GM19395 (cell line): ENCODE results near the gene KPNA1.

Source experiments
- ATAC-seq: cut with Tn5 transposase; IDR thresholded peaks from one replicate; pipeline ENCODE4 v1.9.1; 2021; ENCODE audit warnings: mild to moderate bottlenecking, moderate library complexity; ENCODE audit not compliant: unreplicated experiment

KPNA1 gene

GRCh38 chr3:122514123-122515019 is at the start of gene KPNA1:
Gene KPNA1 (minus strand): TSS chr3:122514939. CDS start chr3:122496565, 18,374 bp downstream.
- ATAC-seq: peak; percentile 91

GRCh38 chr3:122564155-122564912 is 49.6 kb upstream of the KPNA1 start, which contains the start of the genes DTX3L and PARP9:
Gene DTX3L (plus strand): TSS chr3:122564338. CDS start chr3:122564427, 89 bp downstream.
Gene PARP9 (minus strand): TSS chr3:122564300. CDS start chr3:122559620, 4,680 bp downstream.
- ATAC-seq: peak; percentile 75

GRCh38 chr3:122563717-122564025 is 48.9 kb upstream of the KPNA1 start:
- ATAC-seq: peak; percentile 13

- ATAC-seq: no peak
These were observed 48.4 kb upstream of the KPNA1 start for GRCh38 chr3:122562923-122563716.

GRCh38 chr3:122560680-122561079 is 45.9 kb upstream of the KPNA1 start:
- ATAC-seq: peak; percentile 44

- ATAC-seq: no peak
These were observed 45.2 kb upstream of the KPNA1 start for GRCh38 chr3:122559906-122560305.

- ATAC-seq: no peak
These were observed 43.9 kb upstream of the KPNA1 start for GRCh38 chr3:122558605-122559004.

GRCh38 chr3:122557356-122557755 is 42.6 kb upstream of the KPNA1 start:
- ATAC-seq: no peak

GRCh38 chr3:122555275-122556071 is 40.7 kb upstream of the KPNA1 start:
- no peak for ATAC-seq

- no peak for ATAC-seq
These were observed 38.4 kb upstream of the KPNA1 start for GRCh38 chr3:122553171-122553570.

GRCh38 chr3:122548619-122549018 is 33.9 kb upstream of the KPNA1 start:
- ATAC-seq: no peak

GRCh38 chr3:122548076-122548475 is 33.3 kb upstream of the KPNA1 start:
- no peak for ATAC-seq

GRCh38 chr3:122546151-122546550 is 31.4 kb upstream of the KPNA1 start:
- ATAC-seq: no peak

- ATAC-seq: no peak
These were observed 24.3 kb upstream of the KPNA1 start for GRCh38 chr3:122538956-122539490.

GRCh38 chr3:122536632-122537001 is 21.9 kb upstream of the KPNA1 start:
- no peak for ATAC-seq

GRCh38 chr3:122535964-122536631 is 21.4 kb upstream of the KPNA1 start:
- ATAC-seq: no peak

- peak; percentile 100 for ATAC-seq
These were observed 19.2 kb upstream of the KPNA1 start for GRCh38 chr3:122533931-122534334.

- ATAC-seq: peak; percentile 13
These were observed 18.7 kb upstream of the KPNA1 start for GRCh38 chr3:122533480-122533879.

- ATAC-seq: no peak
These were observed 15.4 kb upstream of the KPNA1 start for GRCh38 chr3:122530164-122530563.
